ENCODE measurements around the gene HACD3. TPM values are rescaled to one million over a fixed set of nuclear protein-coding genes. Genes with fewer than 3 reads are reported as not detected.

The HACD3 gene
- total and polyA plus RNA-seq, 11 donors: 3.2 to 16.7 (median 9.8) TPM

DNA sequence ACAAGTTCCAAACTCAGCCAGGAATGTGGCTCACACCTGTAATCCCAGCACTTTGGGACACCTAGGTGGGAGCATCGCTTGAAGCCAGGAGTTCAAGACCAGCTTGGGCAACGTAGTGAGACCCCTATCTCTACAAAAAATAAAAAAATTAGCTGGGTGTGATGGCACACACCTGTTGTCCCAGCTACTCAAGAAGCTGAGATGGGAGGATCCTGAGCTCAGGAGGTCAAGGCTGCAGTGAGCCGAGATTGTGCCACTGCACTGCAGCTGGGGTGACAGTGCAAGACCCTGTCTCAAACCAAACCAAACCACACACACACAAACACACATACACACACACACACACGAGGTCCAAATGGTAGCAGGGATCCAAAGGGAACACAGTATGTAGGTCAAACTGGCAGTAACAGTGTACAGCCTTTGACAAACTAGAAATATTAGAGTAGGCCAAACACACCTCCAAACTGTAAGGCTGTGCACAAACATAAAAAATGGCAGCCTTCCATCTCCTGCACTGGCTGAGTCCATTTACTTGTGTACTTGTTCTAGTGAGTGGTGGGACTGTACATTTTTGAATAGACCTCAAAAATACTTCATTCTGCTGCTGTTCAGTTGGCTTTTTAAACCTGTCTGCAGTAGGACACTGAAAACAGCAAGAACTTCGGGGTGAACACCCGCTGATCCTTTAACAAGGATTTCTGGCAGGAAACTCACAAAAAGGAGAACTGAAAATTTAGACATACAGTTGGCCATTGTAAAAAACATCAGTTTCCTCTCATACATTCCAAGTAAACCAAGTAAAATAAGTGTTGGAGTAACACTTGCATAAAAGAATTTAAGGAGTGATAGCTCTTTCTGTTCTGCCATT lies 47.1 kb downstream of the HACD3 start:
- Histone ChIP-seq H3K4me1 (peaks cover 0 to 11% (median 0%) of the 10 kb centered on the region in 12 donors), H3K27ac (no peak overlapping the region), H3K4me3 (no peak overlapping the region), H3K9me3 (no peaks in the 10 kb centered on the region), H3K36me3 (peaks cover 0 to 93% (median 80%) of the 10 kb centered on the region in 9 donors), H3K27me3 (no peaks in the 10 kb centered on the region)
- no peak for TF ChIP-seq POLR2A (IDR thresholded peaks at IDR 0.05)
- TF ChIP-seq, protein P1, sequence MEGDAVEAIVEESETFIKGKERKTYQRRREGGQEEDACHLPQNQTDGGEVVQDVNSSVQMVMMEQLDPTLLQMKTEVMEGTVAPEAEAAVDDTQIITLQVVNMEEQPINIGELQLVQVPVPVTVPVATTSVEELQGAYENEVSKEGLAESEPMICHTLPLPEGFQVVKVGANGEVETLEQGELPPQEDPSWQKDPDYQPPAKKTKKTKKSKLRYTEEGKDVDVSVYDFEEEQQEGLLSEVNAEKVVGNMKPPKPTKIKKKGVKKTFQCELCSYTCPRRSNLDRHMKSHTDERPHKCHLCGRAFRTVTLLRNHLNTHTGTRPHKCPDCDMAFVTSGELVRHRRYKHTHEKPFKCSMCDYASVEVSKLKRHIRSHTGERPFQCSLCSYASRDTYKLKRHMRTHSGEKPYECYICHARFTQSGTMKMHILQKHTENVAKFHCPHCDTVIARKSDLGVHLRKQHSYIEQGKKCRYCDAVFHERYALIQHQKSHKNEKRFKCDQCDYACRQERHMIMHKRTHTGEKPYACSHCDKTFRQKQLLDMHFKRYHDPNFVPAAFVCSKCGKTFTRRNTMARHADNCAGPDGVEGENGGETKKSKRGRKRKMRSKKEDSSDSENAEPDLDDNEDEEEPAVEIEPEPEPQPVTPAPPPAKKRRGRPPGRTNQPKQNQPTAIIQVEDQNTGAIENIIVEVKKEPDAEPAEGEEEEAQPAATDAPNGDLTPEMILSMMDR (IDR thresholded peaks at IDR 0.05): no peak
- intact Hi-C loops (cut with DNase I): no loop called here
- WGBS, 4 donors: 82 to 91% (median 88%) methylated on average over 6 of the region's 6 CpGs
- DNase-seq (no peak), ATAC-seq (peak in 2 of 4 donors; percentile 7 to 29)

GRCh38 chr15:65578904-65579728 lies 48.9 kb downstream of the HACD3 start:
- H3K4me3 ChIP-seq: no peak overlapping the region
- WGBS, 4 donors: 77 to 85% (median 80%) methylated on average over 8 of the region's 8 CpGs
- TF ChIP-seq POLR2A (IDR thresholded peaks at IDR 0.05): no peak
- TF ChIP-seq, protein P1 (IDR thresholded peaks at IDR 0.05): no peak
- H3K4me1 ChIP-seq: peaks cover 0 to 17% (median 2%) of the 10 kb centered on the region in 12 donors
- peaks cover 0 to 97% (median 82%) of the 10 kb centered on the region in 9 donors for H3K36me3 ChIP-seq
- H3K27me3 ChIP-seq: no peaks in the 10 kb centered on the region
- intact Hi-C loops (cut with DNase I): no loop called here
- DNase-seq (no peak), ATAC-seq (no peak)
- no peak overlapping the region for H3K27ac ChIP-seq
- no peaks in the 10 kb centered on the region for H3K9me3 ChIP-seq

DNA sequence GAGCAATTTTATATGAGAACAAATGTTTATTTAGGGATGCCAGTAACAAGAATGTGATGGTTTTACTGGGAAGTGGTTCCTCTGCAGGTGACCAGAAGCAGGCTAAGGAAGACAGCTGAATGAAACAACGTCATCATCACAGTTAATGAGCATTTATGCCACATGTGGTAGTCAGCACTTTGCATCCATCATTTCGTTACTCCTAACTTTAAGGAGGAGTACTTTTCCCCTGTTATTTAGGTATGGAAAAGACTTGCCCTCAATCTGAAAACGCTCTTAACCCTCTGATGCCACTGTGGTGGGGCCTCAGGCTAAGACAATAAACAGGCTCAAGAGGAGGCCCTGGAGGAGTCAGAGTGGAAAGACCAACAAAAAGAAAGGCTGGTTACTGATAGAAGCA lies 49.5 kb downstream of the HACD3 start:
- Histone ChIP-seq H3K36me3 (peaks cover 0 to 97% (median 85%) of the 10 kb centered on the region in 9 donors), H3K4me3 (no peak overlapping the region), H3K9me3 (no peaks in the 10 kb centered on the region), H3K27me3 (no peaks in the 10 kb centered on the region), H3K27ac (no peak overlapping the region), H3K4me1 (peaks cover 0 to 23% (median 4%) of the 10 kb centered on the region in 12 donors)
- DNase-seq: no peak
- TF ChIP-seq, protein P1 (IDR thresholded peaks at IDR 0.05): no peak
- ATAC-seq: no peak
- 89 to 93% (median 89%) methylated on average over 3 of the region's 3 CpGs for WGBS, 4 donors
- intact Hi-C loops (cut with DNase I): no loop called here

- Histone ChIP-seq H3K9me3 (no peaks in the 10 kb centered on the region), H3K36me3 (peaks cover 0 to 99% (median 88%) of the 10 kb centered on the region in 9 donors), H3K4me1 (peaks cover 0 to 24% (median 4%) of the 10 kb centered on the region in 12 donors), H3K4me3 (no peak overlapping the region), H3K27ac (no peak overlapping the region), H3K27me3 (no peaks in the 10 kb centered on the region)
- intact Hi-C loops (cut with DNase I): no loop called here
- TF ChIP-seq, protein P1 (IDR thresholded peaks at IDR 0.05): no peak
- TF ChIP-seq POLR2A (IDR thresholded peaks at IDR 0.05): no peak
- no peak for ATAC-seq
- DNase-seq: no peak
Measured at GRCh38 chr15:65580287-65580686, 50.0 kb downstream of the HACD3 start.
